PC-3 (cell line): ENCODE results near the gene SDF2L1. TPM values are rescaled to one million over a fixed set of nuclear protein-coding genes. Genes with fewer than 3 reads are reported as not detected.
"Not testable (repeated sequence)": the region's sequence is repeated elsewhere in the genome, so short reads cannot be mapped to it uniquely, and the experiment has no call there.

Source experiments
- ATAC-seq: fragments of 200-7000 bp; cut with Tn5 transposase; 2 replicates; pipeline ENCODE4 v1.9.1; 2020; ENCODE audit warnings: mild to moderate bottlenecking, moderate library complexity
- BruUV-seq: library from RNA; stranded (reverse); fragments of 400-500 nt; replicated peaks from 2 replicates; lab custom pipeline; 2021; lab: Mats Ljungman, UMichigan
- CTCF ChIA-PET: fragments of 300-600 bp; sonication (Branson Sonifier 250); formaldehyde crosslinking; loops from one replicate; lab custom pipeline; 2022; ENCODE audit warnings: antibody characterized with exemption; lab: Charles Lee
- POLR2A ChIA-PET: fragments of 300-600 bp; sonication (Branson Sonifier 250); formaldehyde crosslinking; loops from one replicate; lab custom pipeline; 2022; ENCODE audit warnings: antibody characterized with exemption; ENCODE audit not compliant: unreplicated experiment; lab: Charles Lee
- DNase-seq: peaks from one replicate; pipeline ENCODE4 v3.0.0-alpha.2; 2015
- H2AFZ ChIP-seq: fragments of 300-600 bp; sonication (generic); 2 replicates; pipeline ENCODE4 v1.6.0; 2016; ENCODE audit warnings: antibody characterized with exemption, low read length
- H3F3A ChIP-seq: fragments of 300-600 bp; sonication (generic); one replicate; pipeline ENCODE4 v1.6.0; 2017; ENCODE audit warnings: antibody characterized with exemption, low read length, control low read depth, mild to moderate bottlenecking; ENCODE audit not compliant: unreplicated experiment
- H3K27ac ChIP-seq: fragments of 300-600 bp; sonication (generic); 2 replicates; pipeline ENCODE4 v1.5.1; 2016; ENCODE audit warnings: mild to moderate bottlenecking, low read length
- H3K27me3 ChIP-seq: fragments of 300-600 bp; sonication (generic); 2 replicates; pipeline ENCODE4 v1.6.1; 2016; ENCODE audit warnings: low read length, mixed read lengths
- H3K36me3 ChIP-seq: fragments of 300-600 bp; sonication (generic); 2 replicates; pipeline ENCODE4 v1.6.1; 2016; ENCODE audit warnings: low read depth, mixed run types, low read length, mixed read lengths
- H3K4me1 ChIP-seq: fragments of 300-600 bp; sonication (generic); 2 replicates; pipeline ENCODE4 v1.5.1; 2016; ENCODE audit warnings: low read length; ENCODE audit not compliant: insufficient read depth
- H3K4me2 ChIP-seq: fragments of 300-600 bp; sonication (generic); 2 replicates; pipeline ENCODE4 v1.6.0; 2016; ENCODE audit warnings: low read length
- H3K4me3 ChIP-seq: fragments of 300-600 bp; sonication (generic); 2 replicates; pipeline ENCODE4 v1.5.1; 2016; ENCODE audit warnings: mild to moderate bottlenecking, low read length, mixed read lengths
- H3K79me2 ChIP-seq: fragments of 300-600 bp; sonication (generic); 2 replicates; pipeline ENCODE4 v1.6.1; 2017; ENCODE audit warnings: low read length, mixed read lengths
- H3K9ac ChIP-seq: fragments of 300-600 bp; sonication (generic); 2 replicates; pipeline ENCODE4 v1.6.0; 2016; ENCODE audit warnings: mild to moderate bottlenecking, low read length
- H3K9me2 ChIP-seq: fragments of 300-600 bp; sonication (generic); replicated peaks from 2 replicates; pipeline ENCODE4 v1.6.1; 2016; ENCODE audit warnings: mixed run types, low read length, mixed read lengths
- H3K9me3 ChIP-seq: fragments of 300-600 bp; sonication (generic); 2 replicates; pipeline ENCODE4 v1.6.1; 2016; ENCODE audit warnings: low read length, mixed read lengths
- H4K20me1 ChIP-seq: fragments of 300-600 bp; sonication (generic); 2 replicates; pipeline ENCODE4 v1.6.1; 2016; ENCODE audit warnings: low read length, mixed read lengths
- EZH2 ChIP-seq: fragments of 300-600 bp; sonication (generic); IDR thresholded peaks from one replicate; pipeline ENCODE4 v1.6.1; 2017; ENCODE audit warnings: antibody characterized with exemption, mild to moderate bottlenecking, low read length; ENCODE audit not compliant: unreplicated experiment
- EZH2phosphoT487 ChIP-seq: fragments of 300-600 bp; sonication (generic); IDR thresholded peaks from 2 replicates; pipeline ENCODE4 v1.6.1; 2018; ENCODE audit warnings: mild to moderate bottlenecking, antibody characterized with exemption, low read length, borderline replicate concordance
- intact Hi-C: fragments of 100-400 bp; cut with micrococcal nuclease; formaldehyde crosslinking; loops from 2 replicates; pipeline ENCODE4 v1.9.0; 2023
- total RNA-seq: library from RNA; depleted of rRNA; stranded (reverse); fragments of >200 nt; gene quantifications from 2 replicates; pipeline ENCODE4 v1.2.3, GENCODE V29; 2014
- TF ChIP-seq, protein P1 (sequence below): fragments of 300-600 bp; sonication (generic); conservative IDR thresholded peaks from 2 replicates; pipeline ENCODE4 v1.5.1; 2017; ENCODE audit warnings: antibody characterized with exemption, low read depth, mild to moderate bottlenecking, low read length

The SDF2L1 gene
- total RNA-seq, 1 experiment from 2014 or later: 180 TPM

DNA sequence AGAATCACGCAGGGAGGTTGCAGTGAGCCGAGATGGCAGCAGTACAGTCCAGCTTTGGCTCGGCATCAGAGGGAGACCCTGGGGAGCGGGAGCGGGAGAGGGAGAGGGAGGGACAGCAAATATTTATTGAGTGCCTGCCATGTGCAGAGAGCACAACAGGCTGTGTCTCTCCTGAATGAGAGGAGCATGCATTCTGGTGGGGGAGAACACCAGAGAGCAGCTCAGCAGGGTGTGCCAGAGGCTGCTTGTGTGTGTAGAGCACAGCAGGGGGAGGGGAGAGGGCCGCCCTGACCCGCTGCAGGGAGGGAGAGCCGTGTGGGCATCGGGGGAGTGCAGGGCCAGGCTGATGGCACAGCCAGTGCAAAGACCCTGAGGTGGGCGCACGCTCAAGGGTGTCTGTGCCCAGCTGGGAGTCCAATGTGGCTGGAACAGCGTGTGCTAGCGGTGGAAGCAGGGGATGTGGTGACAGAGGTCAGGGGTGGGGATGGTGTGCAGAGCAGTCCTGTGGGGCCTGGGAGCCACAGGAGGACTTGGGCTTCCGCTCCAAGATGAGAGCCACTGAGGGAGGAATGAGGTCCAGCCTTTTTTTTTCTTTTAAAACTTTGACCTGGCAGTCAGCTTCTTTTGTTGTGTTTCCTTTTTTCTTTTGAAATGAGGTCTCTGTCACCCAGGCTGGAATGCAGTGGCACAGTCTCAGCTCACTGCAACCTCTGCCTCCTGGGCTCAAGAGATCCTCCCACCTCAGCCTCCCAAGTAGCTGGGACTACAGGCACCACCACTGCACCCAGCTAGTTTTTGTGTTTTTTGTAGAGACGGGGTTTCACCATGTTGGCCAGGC, 35.7 kb downstream of the SDF2L1 start:
- ChIA-PET CTCF (no interaction called here), POLR2A (interaction anchor here (0.6 kb wide), 1 partner anchor 81 kb away, joined by 3 read pairs; no protein-coding TSS in a partner anchor)
- Histone ChIP-seq H3K9ac (no peak overlapping the region), H3K9me2 (no peaks in the 10 kb centered on the region), H3K4me1 (no peaks in the 10 kb centered on the region), H3K36me3 (no peaks in the 10 kb centered on the region), H4K20me1 (no peaks in the 10 kb centered on the region), H3K27me3 (no peaks in the 10 kb centered on the region), H3F3A (no peaks in the 10 kb centered on the region), H2AFZ (no peak overlapping the region), H3K4me3 (no peak overlapping the region), H3K27ac (no peak overlapping the region), H3K4me2 (no peak overlapping the region), H3K79me2 (no peaks in the 10 kb centered on the region), H3K9me3 (no peaks in the 10 kb centered on the region)
- TF ChIP-seq EZH2 (no peak), EZH2phosphoT487 (no peak)
- TF ChIP-seq, protein P1, sequence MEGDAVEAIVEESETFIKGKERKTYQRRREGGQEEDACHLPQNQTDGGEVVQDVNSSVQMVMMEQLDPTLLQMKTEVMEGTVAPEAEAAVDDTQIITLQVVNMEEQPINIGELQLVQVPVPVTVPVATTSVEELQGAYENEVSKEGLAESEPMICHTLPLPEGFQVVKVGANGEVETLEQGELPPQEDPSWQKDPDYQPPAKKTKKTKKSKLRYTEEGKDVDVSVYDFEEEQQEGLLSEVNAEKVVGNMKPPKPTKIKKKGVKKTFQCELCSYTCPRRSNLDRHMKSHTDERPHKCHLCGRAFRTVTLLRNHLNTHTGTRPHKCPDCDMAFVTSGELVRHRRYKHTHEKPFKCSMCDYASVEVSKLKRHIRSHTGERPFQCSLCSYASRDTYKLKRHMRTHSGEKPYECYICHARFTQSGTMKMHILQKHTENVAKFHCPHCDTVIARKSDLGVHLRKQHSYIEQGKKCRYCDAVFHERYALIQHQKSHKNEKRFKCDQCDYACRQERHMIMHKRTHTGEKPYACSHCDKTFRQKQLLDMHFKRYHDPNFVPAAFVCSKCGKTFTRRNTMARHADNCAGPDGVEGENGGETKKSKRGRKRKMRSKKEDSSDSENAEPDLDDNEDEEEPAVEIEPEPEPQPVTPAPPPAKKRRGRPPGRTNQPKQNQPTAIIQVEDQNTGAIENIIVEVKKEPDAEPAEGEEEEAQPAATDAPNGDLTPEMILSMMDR: no peak
- intact Hi-C loops: no loop called here
- no peak for ATAC-seq
- no TSS peak for BruUV-seq
- DNase-seq: no peak

DNA sequence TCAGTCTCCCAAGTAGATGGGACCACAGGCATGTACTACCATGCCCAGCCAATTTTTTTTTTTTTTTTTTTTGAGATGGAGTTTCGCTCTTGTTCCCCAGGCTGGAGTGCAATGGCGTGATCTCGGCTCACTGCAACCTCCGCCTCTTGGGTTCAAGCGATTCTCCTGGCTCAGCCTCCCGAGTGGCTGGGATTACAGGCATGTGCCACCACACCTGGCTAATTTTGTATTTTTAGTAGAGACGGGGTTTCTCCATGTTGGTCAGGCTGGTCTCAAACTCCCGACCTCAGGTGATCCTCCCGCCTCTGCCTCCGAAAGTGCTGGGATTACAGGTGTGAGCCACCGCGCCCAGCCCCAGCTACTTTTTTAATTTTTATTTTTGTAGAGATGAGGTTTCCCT, 36.7 kb downstream of the SDF2L1 start:
- H3F3A ChIP-seq, H3K27ac ChIP-seq, H3K9me2 ChIP-seq, H4K20me1 ChIP-seq, H3K9me3 ChIP-seq, ATAC-seq, H3K79me2 ChIP-seq, H3K4me3 ChIP-seq, H3K27me3 ChIP-seq, DNase-seq, POLR2A ChIA-PET, H2AFZ ChIP-seq, BruUV-seq, H3K4me1 ChIP-seq, intact Hi-C loops, H3K9ac ChIP-seq, H3K36me3 ChIP-seq, CTCF ChIA-PET, H3K4me2 ChIP-seq: not testable (repeated sequence)

DNA sequence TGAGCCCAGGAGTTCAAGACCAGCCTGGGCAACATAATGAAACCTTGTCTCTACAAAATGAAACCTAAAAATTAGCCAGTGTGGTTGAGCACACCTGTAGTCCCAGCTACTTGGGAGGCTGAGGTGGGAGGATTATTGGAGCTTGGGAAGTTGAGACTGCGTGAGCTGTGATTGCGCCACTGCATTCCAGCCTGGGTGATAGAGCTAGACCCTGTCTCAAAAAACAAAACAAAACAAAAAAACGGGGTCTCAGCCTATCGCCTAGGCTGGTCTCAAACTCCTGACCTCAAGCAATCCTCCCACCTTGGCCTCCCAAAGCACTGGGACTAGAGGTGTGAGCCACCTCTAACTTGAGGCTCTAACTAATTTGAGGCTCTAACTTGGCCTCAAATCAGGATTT, 37.3 kb downstream of the SDF2L1 start:
- ChIA-PET POLR2A (no interaction called here), CTCF (no interaction called here)
- Histone ChIP-seq H3K9me3 (no peaks in the 10 kb centered on the region), H3K9ac (no peak overlapping the region), H3K27me3 (no peaks in the 10 kb centered on the region), H3F3A (no peaks in the 10 kb centered on the region), H4K20me1 (no peaks in the 10 kb centered on the region), H3K4me1 (no peaks in the 10 kb centered on the region), H3K4me2 (no peak overlapping the region), H3K4me3 (no peak overlapping the region), H3K9me2 (no peaks in the 10 kb centered on the region), H3K79me2 (no peaks in the 10 kb centered on the region), H2AFZ (no peak overlapping the region), H3K27ac (no peak overlapping the region), H3K36me3 (no peaks in the 10 kb centered on the region)
- intact Hi-C loops: no loop called here
- no TSS peak for BruUV-seq
- TF ChIP-seq EZH2: no peak
- TF ChIP-seq, protein P1: no peak
- no peak for TF ChIP-seq EZH2phosphoT487
- ATAC-seq (no peak), DNase-seq (no peak)
